ENCODE data around the gene ZNF169. TPM values are rescaled to one million over a fixed set of nuclear protein-coding genes. Genes with fewer than 3 reads are reported as not detected.

ZNF169 gene
- total RNA-seq, 4 donors from 2014 or later: 4.4 to 16.3 (median 9.3) TPM

GRCh38 chr9:94228616-94229015 is 30.5 kb upstream of the ZNF169 start:
- no peak for TF ChIP-seq CTCF (IDR thresholded peaks at IDR 0.05; ENCODE audit: low read depth)

- TF ChIP-seq CTCF (IDR thresholded peaks at IDR 0.05; ENCODE audit: low read depth): no peak
These were observed 26.7 kb upstream of the ZNF169 start for GRCh38 chr9:94232428-94232827.

- no peak for TF ChIP-seq CTCF (IDR thresholded peaks at IDR 0.05; ENCODE audit: low read depth)
These were observed 13.4 kb upstream of the ZNF169 start for GRCh38 chr9:94245651-94246050.

- TF ChIP-seq CTCF (IDR thresholded peaks at IDR 0.05; ENCODE audit: low read depth): no peak
These were observed 8.6 kb upstream of the ZNF169 start for GRCh38 chr9:94250456-94250855.

- no peak for TF ChIP-seq CTCF (IDR thresholded peaks at IDR 0.05; ENCODE audit: low read depth)
These were observed 3.1 kb upstream of the ZNF169 start for GRCh38 chr9:94256007-94256406.

GRCh38 chr9:94269264-94269663 is 10.2 kb downstream of the ZNF169 start:
- no peak for TF ChIP-seq CTCF (IDR thresholded peaks at IDR 0.05; ENCODE audit: low read depth)

- TF ChIP-seq CTCF (IDR thresholded peaks at IDR 0.05; ENCODE audit: low read depth): no peak
These were observed 10.9 kb downstream of the ZNF169 start for GRCh38 chr9:94270009-94270408.
